Activated naive CD4-positive, alpha-beta T cell treated with anti-CD3 and anti-CD28 coated beads, Interleukin-2, amount 10 ng/mL, durations not matched to agents 7 days and 5 days (primary cell): ENCODE results near the gene SLC16A12.
"Not testable (repeated sequence)": the region's sequence is repeated elsewhere in the genome, so short reads cannot be mapped to it uniquely, and the experiment has no call there.

Experiments used
- CTCF ChIA-PET: fragments of 350-600 bp; sonication (Branson Sonifier 250); formaldehyde crosslinking; loops from one replicate; lab custom pipeline; 2021; ENCODE audit warnings: antibody characterized with exemption; lab: Charles Lee
- DNase-seq: peaks from one replicate; pipeline ENCODE4 v3.0.0-alpha.2; 2020
- H3K27ac Mint-ChIP-seq: one replicate; pipeline ENCODE4 v1.8.0; 2021; ENCODE audit warnings: mild to moderate bottlenecking, moderate library complexity, mixed read lengths
- H3K27me3 Mint-ChIP-seq: one replicate; pipeline ENCODE4 v1.8.0; 2021; ENCODE audit warnings: mild to moderate bottlenecking, mixed read lengths
- H3K36me3 Mint-ChIP-seq: one replicate; pipeline ENCODE4 v1.8.0; 2021; ENCODE audit warnings: mixed read lengths
- H3K4me1 Mint-ChIP-seq: one replicate; pipeline ENCODE4 v1.8.0; 2021; ENCODE audit warnings: mixed read lengths
- H3K4me3 Mint-ChIP-seq: one replicate; pipeline ENCODE4 v1.8.0; 2021; ENCODE audit warnings: mild to moderate bottlenecking, moderate library complexity, mixed read lengths
- H3K9me3 Mint-ChIP-seq: one replicate; pipeline ENCODE4 v1.8.0; 2021; ENCODE audit warnings: mixed read lengths

SLC16A12 gene

DNA sequence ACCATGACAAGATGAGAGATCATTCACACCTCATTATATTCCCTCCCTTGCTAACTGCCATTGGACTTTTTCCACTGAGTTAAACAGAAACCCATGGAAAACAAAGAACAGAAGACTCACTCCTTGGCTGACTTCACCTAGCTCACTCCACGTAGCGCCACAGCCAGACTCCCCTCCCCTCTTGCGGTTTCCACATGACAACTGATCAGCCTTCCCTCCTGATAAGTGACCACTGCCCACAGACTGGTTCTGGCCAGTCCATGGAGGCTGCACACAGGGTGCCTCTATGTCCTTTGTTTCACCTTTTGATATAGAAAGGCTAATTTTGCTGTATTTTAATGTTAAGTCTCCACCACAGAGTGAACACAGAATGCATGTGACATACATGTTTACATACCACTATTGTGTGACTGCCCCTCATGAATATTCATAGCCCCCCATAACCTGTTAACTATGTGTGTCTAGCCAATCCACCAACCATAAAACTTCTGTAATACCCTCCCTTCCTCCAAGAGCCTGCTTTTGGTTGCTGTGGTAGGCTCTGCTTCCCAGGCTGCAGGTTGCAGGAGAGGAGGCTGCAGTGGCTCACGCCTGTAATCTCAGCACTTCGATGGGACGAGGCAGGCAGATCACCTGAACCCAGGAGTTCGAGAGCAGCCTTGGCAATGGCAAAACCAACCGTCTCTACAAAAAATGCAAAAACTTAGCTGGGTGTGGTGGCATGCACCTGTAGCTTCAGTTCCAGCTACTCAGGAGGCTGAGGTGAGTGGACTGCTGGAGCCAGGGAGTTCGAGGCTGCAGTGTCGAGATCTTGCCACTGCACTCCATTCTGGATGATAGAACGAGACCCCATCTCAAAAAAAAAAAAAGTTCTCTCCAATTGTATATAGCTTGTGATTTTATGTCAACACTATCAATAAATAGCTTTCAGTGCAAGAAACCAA lies 131.0 kb downstream of the SLC16A12 start:
- Mint-ChIP-seq H3K27ac (no peak overlapping the region), H3K27me3 (peaks cover 9% of the 10 kb centered on the region), H3K4me3 (no peak overlapping the region), H3K9me3 (no peaks in the 10 kb centered on the region), H3K36me3 (peaks cover 16% of the 10 kb centered on the region), H3K4me1 (no peaks in the 10 kb centered on the region)
- DNase-seq: no peak
- CTCF ChIA-PET: no interaction called here

DNA sequence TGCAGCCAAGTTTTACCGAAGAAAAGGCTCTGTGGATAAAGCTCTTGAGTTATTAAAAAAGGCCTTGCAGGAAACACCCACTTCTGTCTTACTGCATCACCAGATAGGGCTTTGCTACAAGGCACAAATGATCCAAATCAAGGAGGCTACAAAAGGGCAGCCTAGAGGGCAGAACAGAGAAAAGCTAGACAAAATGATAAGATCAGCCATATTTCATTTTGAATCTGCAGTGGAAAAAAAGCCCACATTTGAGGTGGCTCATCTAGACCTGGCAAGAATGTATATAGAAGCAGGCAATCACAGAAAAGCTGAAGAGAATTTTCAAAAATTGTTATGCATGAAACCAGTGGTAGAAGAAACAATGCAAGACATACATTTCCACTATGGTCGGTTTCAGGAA lies 132.4 kb downstream of the SLC16A12 start:
- DNase-seq: no peak
- CTCF ChIA-PET: interaction anchor here (0.9 to 1.1 kb wide), 2 partner anchors 185 to 561 kb away, joined by 3 read pairs; no protein-coding TSS in a partner anchor

DNA sequence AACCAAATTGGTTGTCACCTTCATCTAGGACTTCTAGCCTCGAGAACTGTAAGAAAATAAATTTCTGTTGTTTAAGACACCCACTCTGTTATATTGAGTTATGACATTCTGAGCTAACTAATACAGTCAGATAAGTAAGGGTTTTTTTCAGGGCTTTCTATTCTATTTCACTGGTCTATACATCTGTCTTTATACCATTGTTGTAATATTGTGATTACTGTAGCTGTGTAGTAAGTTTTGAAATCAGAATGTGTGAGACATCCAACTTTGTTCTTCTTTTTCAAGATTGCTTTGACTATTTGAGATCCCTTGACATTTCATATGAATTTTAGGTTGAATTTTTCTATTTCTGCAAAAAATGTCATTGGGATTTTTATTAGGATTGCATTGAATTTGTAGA lies 135.4 kb downstream of the SLC16A12 start:
- no peak overlapping the region for H3K27ac Mint-ChIP-seq
- CTCF ChIA-PET: no interaction called here
- DNase-seq: no peak
- no peaks in the 10 kb centered on the region for H3K9me3 Mint-ChIP-seq
- no peaks in the 10 kb centered on the region for H3K27me3 Mint-ChIP-seq
- H3K36me3 Mint-ChIP-seq: peaks cover 15% of the 10 kb centered on the region
- H3K4me1 Mint-ChIP-seq: peaks cover 4% of the 10 kb centered on the region
- H3K4me3 Mint-ChIP-seq: no peak overlapping the region

More for the DNA sequence above, 132.4 kb downstream of the SLC16A12 start:
- Mint-ChIP-seq H3K36me3 (peaks cover 14% of the 10 kb centered on the region), H3K4me3 (no peak overlapping the region), H3K4me1 (no peaks in the 10 kb centered on the region), H3K27me3 (peaks cover 9% of the 10 kb centered on the region), H3K9me3 (no peaks in the 10 kb centered on the region), H3K27ac (no peak overlapping the region)

GRCh38 chr10:89398003-89398749 lies 137.2 kb downstream of the SLC16A12 start:
- Mint-ChIP-seq H3K9me3 (no peaks in the 10 kb centered on the region), H3K4me3 (no peak overlapping the region), H3K27ac (no peak overlapping the region), H3K36me3 (peaks cover 14% of the 10 kb centered on the region), H3K27me3 (no peaks in the 10 kb centered on the region), H3K4me1 (peaks cover 15% of the 10 kb centered on the region)
- CTCF ChIA-PET: no interaction called here
- no peak for DNase-seq

GRCh38 chr10:89395141-89395540 lies 140.3 kb downstream of the SLC16A12 start:
- CTCF ChIA-PET: interaction anchor here (1.8 kb wide), 1 partner anchor 178 kb away, joined by 3 read pairs; no protein-coding TSS in a partner anchor
- no peaks in the 10 kb centered on the region for H3K9me3 Mint-ChIP-seq
- H3K36me3 Mint-ChIP-seq: peaks cover 5% of the 10 kb centered on the region
- DNase-seq: no peak
- no peaks in the 10 kb centered on the region for H3K27me3 Mint-ChIP-seq
- H3K27ac Mint-ChIP-seq: no peak overlapping the region
- no peak overlapping the region for H3K4me3 Mint-ChIP-seq
- H3K4me1 Mint-ChIP-seq: peaks cover 36% of the 10 kb centered on the region

GRCh38 chr10:89393898-89394297 lies 141.5 kb downstream of the SLC16A12 start:
- Mint-ChIP-seq H3K36me3 (peaks cover 4% of the 10 kb centered on the region), H3K27ac (no peak overlapping the region), H3K4me1 (peaks cover 36% of the 10 kb centered on the region), H3K27me3 (no peaks in the 10 kb centered on the region), H3K4me3 (no peak overlapping the region), H3K9me3 (no peaks in the 10 kb centered on the region)
- CTCF ChIA-PET: no interaction called here
- no peak for DNase-seq

DNA sequence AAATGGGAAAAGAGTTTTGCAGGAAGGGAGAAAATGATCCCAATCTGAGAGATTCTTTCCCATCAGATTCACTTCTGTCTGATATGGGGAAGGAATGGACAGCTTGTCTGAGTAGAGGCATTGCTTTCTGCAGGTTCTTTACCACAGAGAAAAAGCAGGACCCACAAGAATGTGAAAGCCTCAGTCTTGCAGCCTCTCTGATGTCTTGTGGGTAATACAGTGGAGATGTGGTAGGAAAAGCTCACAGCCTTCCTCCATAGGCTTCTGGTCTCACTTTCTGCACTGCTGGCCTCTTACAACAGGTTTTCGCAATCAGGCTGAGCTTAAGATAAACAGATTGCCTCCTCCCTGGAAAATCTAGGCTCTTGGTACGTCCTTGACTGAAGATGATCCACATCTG lies 142.4 kb downstream of the SLC16A12 start:
- H3K27ac Mint-ChIP-seq: peak overlapping the region; percentile 94

GRCh38 chr10:89391907-89392756 lies 143.3 kb downstream of the SLC16A12 start, which contains the start of gene IFIT1:
Gene IFIT1 (plus strand): TSS chr10:89392623. CDS start chr10:89392713, 90 bp downstream.
- Mint-ChIP-seq H3K27ac (peak within 1 kb of the TSS; percentile 94), H3K9me3 (no peaks in the 10 kb centered on the region), H3K27me3 (no peaks in the 10 kb centered on the region), H3K36me3 (peaks cover 2% of the 10 kb centered on the region), H3K4me1 (peaks cover 36% of the 10 kb centered on the region), H3K4me3 (peak within 1 kb of the TSS; percentile 80)
- CTCF ChIA-PET: interaction anchor here (0.6 to 1.6 kb wide), 10 partner anchors 22 to 1516 kb away, joined by 3 to 6 read pairs (median 4); partner anchors contain the start of gene IFIT5
- peak; percentile 64 for DNase-seq

More for the DNA sequence above, 142.4 kb downstream of the SLC16A12 start:
- peak overlapping the region; percentile 80 for H3K4me3 Mint-ChIP-seq
- peaks cover 3% of the 10 kb centered on the region for H3K36me3 Mint-ChIP-seq
- no peaks in the 10 kb centered on the region for H3K27me3 Mint-ChIP-seq
- H3K4me1 Mint-ChIP-seq: peaks cover 36% of the 10 kb centered on the region
- CTCF ChIA-PET: interaction anchor here (0.6 to 1.2 kb wide), 8 partner anchors 21 to 1517 kb away, joined by 3 to 6 read pairs (median 4); partner anchors contain the start of gene IFIT5
- no peaks in the 10 kb centered on the region for H3K9me3 Mint-ChIP-seq
- DNase-seq: peak; percentile 28

- DNase-seq, H3K36me3 Mint-ChIP-seq, H3K27me3 Mint-ChIP-seq, H3K4me3 Mint-ChIP-seq, H3K27ac Mint-ChIP-seq, H3K9me3 Mint-ChIP-seq: not testable (repeated sequence)
- CTCF ChIA-PET: interaction anchor here (1.5 to 1.8 kb wide), 3 partner anchors 46 to 174 kb away, joined by 3 to 4 read pairs (median 3); no protein-coding TSS in a partner anchor
- peaks cover 36% of the 10 kb centered on the region for H3K4me1 Mint-ChIP-seq
Observed at GRCh38 chr10:89391226-89391576, 144.2 kb downstream of the SLC16A12 start.

- DNase-seq: no peak
- peaks cover 2% of the 10 kb centered on the region for H3K36me3 Mint-ChIP-seq
- peaks cover 4% of the 10 kb centered on the region for H3K27me3 Mint-ChIP-seq
- CTCF ChIA-PET: interaction anchor here (1.5 to 1.8 kb wide), 3 partner anchors 45 to 173 kb away, joined by 3 to 4 read pairs (median 3); no protein-coding TSS in a partner anchor
- peaks cover 36% of the 10 kb centered on the region for H3K4me1 Mint-ChIP-seq
- no peak overlapping the region for H3K4me3 Mint-ChIP-seq
- no peaks in the 10 kb centered on the region for H3K9me3 Mint-ChIP-seq
- no peak overlapping the region for H3K27ac Mint-ChIP-seq
Observed at GRCh38 chr10:89390476-89391225, 144.7 kb downstream of the SLC16A12 start.

DNA sequence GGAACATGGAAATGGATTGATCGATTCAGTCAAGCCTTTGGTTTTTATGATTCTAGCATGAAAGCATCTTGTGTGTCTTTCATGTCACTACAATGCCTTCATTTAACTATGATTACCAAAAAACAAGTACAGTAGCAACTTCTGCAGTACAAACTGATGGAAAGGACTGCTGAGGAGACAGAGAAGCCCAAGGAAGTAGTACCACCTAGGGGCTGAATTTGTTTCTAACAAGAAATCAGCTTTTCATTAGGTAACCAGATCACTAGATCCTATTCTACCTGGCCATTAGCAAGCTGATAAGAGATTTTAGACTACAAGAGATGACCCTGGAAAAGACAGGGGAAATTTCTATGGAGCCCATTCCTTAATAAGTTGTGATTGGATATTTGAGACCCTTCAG lies 146.1 kb downstream of the SLC16A12 start:
- Mint-ChIP-seq H3K27ac (no peak overlapping the region), H3K27me3 (peaks cover 4% of the 10 kb centered on the region), H3K4me1 (peaks cover 31% of the 10 kb centered on the region)

DNA sequence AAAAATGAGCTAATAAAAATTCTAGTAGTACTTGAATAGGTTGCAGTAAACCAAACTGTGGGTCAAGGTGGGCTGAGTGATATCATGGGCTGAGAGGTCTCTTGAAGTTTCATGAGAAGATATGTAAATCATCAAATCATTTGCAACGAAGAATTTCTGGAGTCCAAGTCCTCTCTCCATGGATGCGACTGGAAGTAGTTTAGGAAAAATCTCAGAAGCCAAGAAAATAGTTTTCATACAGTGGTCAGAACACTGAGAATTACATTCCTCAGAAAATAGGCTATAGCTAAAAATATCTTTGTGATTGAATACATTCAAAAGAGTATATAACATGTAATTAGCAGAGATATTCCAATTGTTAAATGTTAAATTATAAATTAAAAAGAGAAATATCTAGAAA lies 146.6 kb downstream of the SLC16A12 start:
- no peak overlapping the region for H3K4me3 Mint-ChIP-seq
- H3K27me3 Mint-ChIP-seq: peaks cover 8% of the 10 kb centered on the region
- peaks cover 27% of the 10 kb centered on the region for H3K4me1 Mint-ChIP-seq
- no peaks in the 10 kb centered on the region for H3K9me3 Mint-ChIP-seq
- no peak for DNase-seq
- no peaks in the 10 kb centered on the region for H3K36me3 Mint-ChIP-seq
- H3K27ac Mint-ChIP-seq: no peak overlapping the region
- CTCF ChIA-PET: interaction anchor here (0.8 to 2.0 kb wide), 10 partner anchors 12 to 174 kb away, joined by 3 to 6 read pairs (median 4); no protein-coding TSS in a partner anchor

More for the DNA sequence above, 146.1 kb downstream of the SLC16A12 start:
- no peak for DNase-seq
- H3K36me3 Mint-ChIP-seq: no peaks in the 10 kb centered on the region
- H3K9me3 Mint-ChIP-seq: no peaks in the 10 kb centered on the region
- no peak overlapping the region for H3K4me3 Mint-ChIP-seq
- CTCF ChIA-PET: interaction anchor here (0.6 to 2.0 kb wide), 12 partner anchors 12 to 174 kb away, joined by 3 to 6 read pairs (median 4); no protein-coding TSS in a partner anchor
